A204.1 (cell line): ENCODE measurements around the gene UBALD2.
"Not testable (repeated sequence)": the region's sequence is repeated elsewhere in the genome, so short reads cannot be mapped to it uniquely, and the experiment has no call there.

Source experiments
- FAIRE-seq: peaks from 2 replicates; lab custom pipeline; 2012; peaks lifted over from hg19 to GRCh38; lab: Jason Lieb, UNC

Gene UBALD2

DNA sequence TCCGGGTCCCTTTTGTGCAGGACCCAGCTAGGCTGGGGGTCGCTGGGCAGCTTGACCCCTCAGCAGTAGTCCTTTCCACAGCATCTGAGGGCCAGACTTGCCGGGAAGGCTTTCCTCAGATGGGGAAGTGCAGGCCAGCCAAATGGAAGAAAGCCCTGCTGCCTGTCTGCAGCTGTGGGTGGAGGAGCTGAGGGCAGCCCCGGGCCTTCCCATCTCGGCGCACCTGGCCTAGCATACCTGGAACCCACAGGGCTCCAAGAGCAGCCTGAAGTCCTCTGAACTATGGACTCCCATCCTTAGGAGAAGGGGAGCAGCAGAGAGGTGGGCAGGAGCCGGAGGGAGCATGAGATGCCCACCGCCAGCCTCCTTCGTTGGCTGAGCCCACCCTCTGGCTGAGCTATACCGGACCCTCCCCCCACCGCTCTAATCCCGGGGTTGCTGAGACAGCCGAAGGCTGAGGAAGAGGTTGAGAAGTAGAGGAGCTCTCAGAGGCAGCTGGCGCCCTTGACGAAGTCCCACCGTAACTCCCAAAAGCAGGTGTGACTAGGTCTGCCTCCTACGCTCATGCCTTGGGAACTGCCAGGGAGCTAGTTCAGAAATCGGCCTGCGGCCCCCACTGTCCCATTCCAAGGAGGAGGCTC lies 13.2 kb downstream of the UBALD2 start:
- FAIRE-seq, result no peak

- FAIRE-seq, result no peak
Observed at GRCh38 chr17:76278952-76279741, 14.0 kb downstream of the UBALD2 start.

- no peak for FAIRE-seq
Observed at GRCh38 chr17:76279742-76280287, 14.7 kb downstream of the UBALD2 start.

DNA sequence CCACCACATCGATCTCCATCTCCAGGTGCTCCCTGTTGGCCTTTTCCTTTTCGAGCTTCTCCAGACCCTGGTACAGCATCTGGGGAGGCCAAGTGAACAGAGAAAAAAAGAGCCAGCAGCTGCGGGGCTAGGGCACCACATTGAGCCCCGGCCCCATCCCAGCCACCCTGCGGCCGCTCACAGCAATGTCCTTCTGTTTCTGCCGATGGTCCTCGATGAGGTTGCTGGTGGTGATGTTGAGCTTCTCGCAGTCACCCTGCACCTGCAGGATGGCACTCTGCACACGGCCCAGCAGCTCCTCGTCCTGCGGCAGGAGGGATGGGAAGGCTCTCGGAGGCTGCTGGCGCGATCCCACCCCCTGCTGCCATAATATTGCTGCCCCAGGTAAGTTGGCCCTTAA lies 15.5 kb downstream of the UBALD2 start:
- no peak for FAIRE-seq

GRCh38 chr17:76281573-76282371 lies 16.6 kb downstream of the UBALD2 start:
- FAIRE-seq, result no peak

GRCh38 chr17:76292567-76292966 lies 27.4 kb downstream of the UBALD2 start:
- no peak for FAIRE-seq

GRCh38 chr17:76293106-76293505 lies 28.0 kb downstream of the UBALD2 start:
- no peak for FAIRE-seq

- no peak for FAIRE-seq
Observed at GRCh38 chr17:76296186-76296585, 31.0 kb downstream of the UBALD2 start.

DNA sequence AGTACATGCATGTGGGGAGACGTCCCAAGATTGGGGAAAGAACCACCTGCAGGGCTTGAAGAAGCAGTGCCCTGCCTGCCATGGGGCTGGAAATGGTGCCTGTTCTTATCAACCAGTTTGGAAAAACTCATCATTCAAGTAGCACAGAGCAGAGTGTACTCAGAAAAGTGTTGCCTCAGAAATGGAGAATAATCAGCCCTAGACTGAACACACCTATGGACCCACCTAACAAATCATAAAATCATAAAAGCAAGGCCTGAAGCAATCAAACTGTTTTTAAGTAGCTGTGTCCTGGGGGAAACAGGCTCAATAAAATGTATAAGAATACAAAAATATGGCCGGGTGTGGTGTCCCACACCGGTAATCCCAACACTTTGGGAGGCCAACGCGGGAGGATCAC lies 31.7 kb downstream of the UBALD2 start:
- FAIRE-seq, result no peak

DNA sequence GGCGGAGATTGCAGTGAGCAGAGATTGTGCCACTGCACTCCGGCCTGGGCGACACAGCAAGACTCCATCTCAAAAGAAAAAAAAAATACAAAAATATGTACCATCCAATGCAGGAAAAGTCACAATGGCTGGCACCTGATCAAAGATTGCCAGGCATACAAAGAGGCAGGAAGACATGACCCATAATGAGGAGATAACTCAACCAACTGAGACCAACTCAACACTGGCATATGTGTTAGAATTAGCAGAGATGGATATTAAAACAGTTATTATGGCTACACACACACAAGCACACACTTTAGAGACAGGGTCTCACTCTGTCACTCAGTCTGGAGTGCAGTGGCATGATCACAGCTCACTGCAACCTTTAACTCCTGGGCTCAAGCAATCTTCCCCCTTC lies 32.3 kb downstream of the UBALD2 start:
- no peak for FAIRE-seq

DNA sequence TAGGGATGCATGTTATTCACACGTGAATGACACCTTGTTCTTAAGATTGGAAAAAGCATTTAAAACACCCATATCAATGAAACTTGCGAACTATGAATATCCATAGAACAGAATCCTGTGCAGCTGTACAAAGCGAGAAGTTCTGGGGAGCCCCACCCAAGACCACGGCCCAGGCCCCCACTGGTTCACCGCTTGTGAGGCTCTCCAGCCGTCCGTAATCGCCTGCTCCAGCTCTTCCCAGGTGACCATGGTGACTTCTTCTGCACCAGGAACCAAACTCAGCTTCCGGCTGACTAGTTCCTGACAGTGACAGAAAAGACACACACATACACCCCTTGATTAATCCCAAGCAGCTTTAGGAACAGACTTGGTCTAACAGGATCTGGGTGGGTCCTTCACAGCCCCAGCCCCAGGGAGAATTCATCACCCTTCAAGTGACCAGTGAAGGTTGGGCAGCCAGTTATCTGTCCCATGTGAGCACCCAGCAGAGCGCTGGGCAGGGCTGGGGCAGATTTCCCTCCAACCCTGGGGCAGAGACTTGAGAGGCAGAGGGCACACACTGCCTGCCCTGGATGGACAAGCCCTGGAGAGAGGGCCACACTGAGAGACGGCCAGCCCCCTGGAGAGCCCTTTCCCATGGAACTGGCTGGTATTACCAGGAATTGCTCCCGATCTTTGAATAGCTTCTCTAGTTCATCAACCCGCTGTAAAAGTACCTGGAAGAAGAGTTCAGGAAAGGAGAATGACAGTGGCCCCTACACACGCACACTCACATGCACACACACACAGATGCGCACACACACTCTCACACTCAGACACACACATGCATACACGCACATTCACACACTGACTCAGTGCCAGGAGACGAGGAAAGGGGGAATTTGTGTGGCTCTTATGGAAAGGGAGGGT lies 39.3 kb downstream of the UBALD2 start:
- FAIRE-seq, result no peak

GRCh38 chr17:76305135-76305454 lies 39.9 kb downstream of the UBALD2 start:
- not testable (repeated sequence) for FAIRE-seq

GRCh38 chr17:76307299-76307965 lies 42.3 kb downstream of the UBALD2 start:
- no peak for FAIRE-seq

GRCh38 chr17:76307966-76308338 lies 42.8 kb downstream of the UBALD2 start, which contains the start of gene QRICH2:
Gene QRICH2, minus strand, starts transcription at chr17:76308276. Its CDS starts 278 bp downstream, at chr17:76307998.
- FAIRE-seq, result no peak

GRCh38 chr17:76309461-76309860 lies 44.3 kb downstream of the UBALD2 start:
- FAIRE-seq, result no peak

- no peak for FAIRE-seq
Observed at GRCh38 chr17:76312735-76313134, 47.6 kb downstream of the UBALD2 start.

DNA sequence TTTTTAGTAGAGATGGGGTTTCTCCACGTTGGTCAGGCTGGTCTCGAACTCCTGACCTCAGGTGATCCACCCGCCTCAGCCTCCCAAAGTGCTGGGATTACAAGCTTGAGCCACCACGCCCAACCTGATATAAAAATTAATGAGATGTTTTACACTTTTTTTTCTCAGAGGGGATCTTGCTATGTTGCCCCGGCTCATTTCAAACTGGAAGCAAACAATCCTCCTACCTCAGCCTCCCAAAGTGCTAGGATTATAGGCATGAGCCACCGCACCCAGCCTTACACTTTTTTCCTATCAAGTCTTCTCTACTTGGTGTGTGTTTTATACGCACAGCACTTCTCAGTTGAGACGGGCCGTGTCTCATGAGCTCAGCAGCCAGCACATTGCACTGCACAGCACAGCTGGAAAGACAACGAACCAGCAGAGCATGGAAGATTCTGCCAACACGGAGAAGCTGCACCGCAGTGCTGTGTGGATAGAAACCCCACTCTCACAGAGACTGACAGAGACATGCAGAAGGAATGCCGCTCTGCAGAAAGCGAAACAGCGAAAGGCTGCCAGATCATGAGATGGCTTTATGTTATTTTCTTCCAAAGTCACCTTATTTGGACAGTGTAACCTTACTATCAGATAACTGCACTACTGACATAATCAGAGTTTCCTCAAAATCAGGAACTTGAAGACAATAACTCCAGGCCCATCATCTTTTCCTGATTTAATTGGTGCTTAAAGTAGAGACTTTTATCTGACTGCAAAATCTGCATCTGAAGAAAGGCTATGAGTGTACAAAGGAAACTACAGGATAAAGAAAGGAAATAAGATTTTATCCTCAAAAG lies 49.5 kb downstream of the UBALD2 start:
- no peak for FAIRE-seq

DNA sequence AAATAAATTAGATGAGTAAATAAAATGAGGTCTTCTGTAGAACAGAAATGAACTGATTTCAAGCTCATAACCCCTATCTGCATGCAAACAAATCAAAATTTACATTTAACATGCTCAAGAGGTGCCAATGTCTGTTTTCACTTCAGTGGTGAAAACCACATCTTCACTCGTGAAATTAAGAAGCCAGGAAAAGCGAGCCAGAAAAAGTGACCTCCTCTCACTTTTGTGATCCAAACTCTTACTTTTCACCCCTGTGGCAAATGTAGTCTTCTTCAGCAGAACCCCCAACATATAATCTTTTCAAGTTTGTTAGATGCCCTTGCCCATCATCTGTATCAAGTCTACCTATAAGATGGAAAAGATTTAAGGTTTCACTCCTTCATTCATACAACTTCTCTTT lies 52.4 kb downstream of the UBALD2 start:
- no peak for FAIRE-seq

- no peak for FAIRE-seq
Observed at GRCh38 chr17:76318586-76318985, 53.4 kb downstream of the UBALD2 start.
